Mesenchymal stem cell (in vitro differentiated cells and primary cell): ENCODE results near the gene TBCD.

Experiments used
- DNase-seq: peaks from one replicate; pipeline ENCODE4 v3.0.0-alpha.2; 2013
- H2AFZ ChIP-seq: one replicate; pipeline ENCODE4 v1.6.1; 2013; ENCODE audit warnings: low read depth, mild to moderate bottlenecking, control low read depth, inconsistent platforms, low read length, moderate library complexity
- H2AK5ac ChIP-seq: 2 replicates; pipeline ENCODE4 v1.6.1; 2013; ENCODE audit warnings: low read length, moderate library complexity, mild to moderate bottlenecking, inconsistent platforms; ENCODE audit not compliant: severe bottlenecking
- H2BK120ac ChIP-seq: one replicate; pipeline ENCODE4 v1.6.1; 2013; ENCODE audit warnings: low read depth, mild to moderate bottlenecking, inconsistent platforms, low read length, moderate library complexity
- H2BK12ac ChIP-seq, 2 experiments: one replicate each; pipeline ENCODE4 v1.6.1; 2013; ENCODE audit warnings: inconsistent platforms in 2 of 2, low read length in 2 of 2, mild to moderate bottlenecking in 2 of 2, moderate library complexity in 2 of 2, control low read depth in 1 of 2
- H2BK15ac ChIP-seq: one replicate; pipeline ENCODE4 v1.6.1; 2013; ENCODE audit warnings: mild to moderate bottlenecking, low read depth, inconsistent platforms; ENCODE audit not compliant: poor library complexity, severe bottlenecking
- H2BK5ac ChIP-seq: 2 replicates; pipeline ENCODE4 v1.6.1; 2013; ENCODE audit warnings: low read depth, mild to moderate bottlenecking, low read length, control low read depth, inconsistent platforms; ENCODE audit not compliant: poor library complexity, severe bottlenecking
- H3K14ac ChIP-seq, 2 experiments: one replicate each; pipeline ENCODE4 v1.6.1; 2013; ENCODE audit warnings: inconsistent platforms in 2 of 2, low read length in 2 of 2, control low read depth in 1 of 2, mild to moderate bottlenecking in 1 of 2, moderate library complexity in 1 of 2
- H3K18ac ChIP-seq, 2 experiments: one replicate each; pipeline ENCODE4 v1.6.1; 2013; ENCODE audit warnings: inconsistent platforms in 2 of 2, low read length in 2 of 2, control low read depth in 1 of 2, low read depth in 1 of 2, mild to moderate bottlenecking in 1 of 2
- H3K23ac ChIP-seq, 2 experiments: one replicate each; pipeline ENCODE4 v1.6.1; 2013; ENCODE audit warnings: inconsistent platforms in 2 of 2, low read length in 2 of 2, mild to moderate bottlenecking in 2 of 2, moderate library complexity in 2 of 2, control low read depth in 1 of 2
- H3K27ac ChIP-seq: 2 replicates; pipeline ENCODE4 v1.5.1; 2013; ENCODE audit warnings: mild to moderate bottlenecking, moderate library complexity, low read length, control low read depth, inconsistent platforms; ENCODE audit not compliant: poor library complexity, severe bottlenecking
- H3K27me3 ChIP-seq, 2 experiments: 2 replicates each; pipeline versions ENCODE4 v1.6.1 to v1.7.0; 2013; ENCODE audit warnings: low read length in 2 of 2, mild to moderate bottlenecking in 2 of 2, moderate library complexity in 2 of 2, control low read depth in 1 of 2, inconsistent platforms in 1 of 2; ENCODE audit not compliant: control insufficient read depth in 1 of 2, insufficient read depth in 1 of 2
- H3K36me3 ChIP-seq, 2 experiments: 2 replicates each; pipeline versions ENCODE4 v1.6.1 to v1.7.0; 2013; ENCODE audit warnings: low read length in 2 of 2, control low read depth in 1 of 2, inconsistent platforms in 1 of 2, low read depth in 1 of 2, mild to moderate bottlenecking in 1 of 2; ENCODE audit not compliant: insufficient read depth in 2 of 2, control insufficient read depth in 1 of 2
- H3K4ac ChIP-seq, 2 experiments: one replicate each; pipeline ENCODE4 v1.6.1; 2013; ENCODE audit warnings: inconsistent platforms in 2 of 2, low read length in 2 of 2, mild to moderate bottlenecking in 2 of 2, moderate library complexity in 2 of 2, control low read depth in 1 of 2, low read depth in 1 of 2
- H3K4me1 ChIP-seq: 2 replicates; pipeline ENCODE4 v1.6.1; 2013; ENCODE audit warnings: low read depth, low read length, control low read depth; ENCODE audit not compliant: control insufficient read depth, insufficient read depth
- H3K4me2 ChIP-seq: 2 replicates; pipeline ENCODE4 v1.6.1; 2013; ENCODE audit warnings: low read length, mild to moderate bottlenecking, inconsistent platforms; ENCODE audit not compliant: poor library complexity, severe bottlenecking
- H3K4me3 ChIP-seq, 2 experiments: 2 replicates each; pipeline versions ENCODE4 v1.5.1 to v1.7.0; 2013; ENCODE audit warnings: low read length in 2 of 2, mild to moderate bottlenecking in 2 of 2, control low read depth in 1 of 2, low read depth in 1 of 2; ENCODE audit not compliant: insufficient read depth in 1 of 2
- H3K79me1 ChIP-seq: replicated peaks from 2 replicates; pipeline ENCODE4 v1.6.1; 2013; ENCODE audit warnings: mild to moderate bottlenecking, control low read depth, low read length, inconsistent platforms; ENCODE audit not compliant: poor library complexity, severe bottlenecking
- H3K9ac ChIP-seq: 2 replicates; pipeline ENCODE4 v1.7.0; 2013; ENCODE audit warnings: mild to moderate bottlenecking, low read length, moderate library complexity
- H3K9me3 ChIP-seq: 2 replicates; pipeline ENCODE4 v1.7.0; 2013; ENCODE audit warnings: mild to moderate bottlenecking, low read length; ENCODE audit not compliant: control insufficient read depth
- H4K8ac ChIP-seq: one replicate; pipeline ENCODE4 v1.6.1; 2013; ENCODE audit warnings: inconsistent platforms, mild to moderate bottlenecking, low read length, moderate library complexity
- H4K91ac ChIP-seq: one replicate; pipeline ENCODE4 v1.6.1; 2013; ENCODE audit warnings: mild to moderate bottlenecking, low read length, inconsistent platforms
- WGBS: methylation state at CpG from one replicate; pipeline ENCODE4 v1.1.7; 2013; ENCODE audit warnings: mixed read lengths; 5-methylcytosine and 5-hydroxymethylcytosine counted together

TBCD gene

GRCh38 chr17:82848022-82848592 lies 96.2 kb downstream of the TBCD start:
- H2BK5ac ChIP-seq: no peak overlapping the region
- WGBS: 99% methylated on average over 21 of the region's 23 CpGs
- H3K4me2 ChIP-seq: no peak overlapping the region
- H3K4ac ChIP-seq: no peak overlapping the region
- H2BK12ac ChIP-seq: no peak overlapping the region
- no peak for DNase-seq
- H3K9me3 ChIP-seq: no peaks in the 10 kb centered on the region
- H4K91ac ChIP-seq: no peak overlapping the region
- no peaks in the 10 kb centered on the region for H3K27me3 ChIP-seq
- H3K79me1 ChIP-seq: peaks cover 12% of the 10 kb centered on the region
- H3K36me3 ChIP-seq: peaks cover 0 to 22% of the 10 kb centered on the region in 2 experiments
- H3K9ac ChIP-seq: peak overlapping the region; percentile 48
- no peak overlapping the region for H3K14ac ChIP-seq
- H3K4me3 ChIP-seq: no peak overlapping the region
- H3K18ac ChIP-seq: no peak overlapping the region
- H2AK5ac ChIP-seq: no peak overlapping the region
- H3K4me1 ChIP-seq: peaks cover 7% of the 10 kb centered on the region
- H3K27ac ChIP-seq: no peak overlapping the region
- H3K23ac ChIP-seq: no peak overlapping the region
- H2BK120ac ChIP-seq: no peak overlapping the region
- peak overlapping the region; percentile 40 for H2BK15ac ChIP-seq
- no peak overlapping the region for H2AFZ ChIP-seq
- peak overlapping the region; percentile 43 for H4K8ac ChIP-seq

GRCh38 chr17:82849076-82849945 lies 97.4 kb downstream of the TBCD start:
- Histone ChIP-seq H2BK5ac (no peak overlapping the region), H2AK5ac (no peak overlapping the region), H3K9ac (no peak overlapping the region), H2BK120ac (no peak overlapping the region), H3K27me3 (no peaks in the 10 kb centered on the region), H3K18ac (no peak overlapping the region), H2BK15ac (no peak overlapping the region), H3K4me2 (no peak overlapping the region), H2BK12ac (no peak overlapping the region), H2AFZ (no peak overlapping the region), H3K14ac (no peak overlapping the region), H3K9me3 (no peaks in the 10 kb centered on the region), H3K36me3 (peaks cover 0 to 24% of the 10 kb centered on the region in 2 experiments), H4K91ac (no peak overlapping the region), H3K4me3 (no peak overlapping the region), H3K79me1 (peaks cover 10% of the 10 kb centered on the region), H3K27ac (no peak overlapping the region), H4K8ac (no peak overlapping the region), H3K23ac (no peak overlapping the region), H3K4ac (no peak overlapping the region), H3K4me1 (peaks cover 4% of the 10 kb centered on the region)
- DNase-seq: no peak
- WGBS: 98% methylated on average over 33 of the region's 33 CpGs

- Histone ChIP-seq H2AFZ (no peak overlapping the region), H2AK5ac (no peak overlapping the region), H3K9ac (no peak overlapping the region), H3K27ac (no peak overlapping the region), H3K9me3 (no peaks in the 10 kb centered on the region), H2BK12ac (no peak overlapping the region), H2BK120ac (no peak overlapping the region), H3K79me1 (peaks cover 9% of the 10 kb centered on the region), H3K18ac (no peak overlapping the region), H4K91ac (no peak overlapping the region), H2BK15ac (no peak overlapping the region), H3K27me3 (no peaks in the 10 kb centered on the region), H3K4me3 (no peak overlapping the region), H3K4me1 (peaks cover 4% of the 10 kb centered on the region), H4K8ac (no peak overlapping the region), H3K4me2 (no peak overlapping the region), H3K23ac (no peak overlapping the region), H3K4ac (no peak overlapping the region), H2BK5ac (no peak overlapping the region), H3K14ac (no peak overlapping the region), H3K36me3 (peaks cover 0 to 20% of the 10 kb centered on the region in 2 experiments)
- no peak for DNase-seq
- 97% methylated on average over 12 of the region's 12 CpGs for WGBS
Measured at GRCh38 chr17:82851381-82851780, 99.5 kb downstream of the TBCD start.

DNA sequence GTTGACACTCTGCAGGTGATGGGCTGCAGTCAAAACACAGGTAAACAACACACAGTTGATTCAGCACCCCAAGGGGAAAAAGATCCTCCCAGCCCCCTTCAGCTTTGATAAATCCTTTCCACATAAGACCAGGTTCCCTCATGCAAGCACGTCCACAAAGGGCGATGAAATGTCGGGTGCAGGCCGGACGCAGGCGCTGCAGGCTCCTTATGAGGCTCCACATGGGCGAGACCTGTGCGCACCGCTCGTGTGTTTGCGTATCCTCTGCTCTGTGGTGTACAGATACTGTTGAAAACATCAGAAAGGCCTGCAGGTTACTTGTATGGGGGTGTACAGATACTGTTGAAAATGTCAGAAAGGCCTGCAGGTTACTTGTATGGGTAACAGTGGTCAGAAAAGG lies 102.4 kb downstream of the TBCD start:
- Histone ChIP-seq H4K91ac (no peak overlapping the region), H2BK15ac (no peak overlapping the region), H3K9me3 (no peaks in the 10 kb centered on the region), H3K4me1 (peaks cover 6% of the 10 kb centered on the region), H2BK12ac (no peak overlapping the region), H3K27me3 (no peaks in the 10 kb centered on the region), H3K23ac (no peak overlapping the region), H2AFZ (no peak overlapping the region), H3K4ac (no peak overlapping the region), H3K14ac (no peak overlapping the region), H4K8ac (no peak overlapping the region), H2BK5ac (no peak overlapping the region), H2AK5ac (no peak overlapping the region), H3K18ac (no peak overlapping the region), H3K27ac (no peak overlapping the region), H3K4me2 (no peak overlapping the region), H3K9ac (no peak overlapping the region), H3K36me3 (peaks cover 0 to 18% of the 10 kb centered on the region in 2 experiments), H3K4me3 (no peak overlapping the region), H3K79me1 (peaks cover 12% of the 10 kb centered on the region), H2BK120ac (no peak overlapping the region)
- DNase-seq: no peak
- 97% methylated on average over 11 of the region's 11 CpGs for WGBS
